ENCODE measurements around the gene GJE1.

- no peak for TF ChIP-seq EZH2 (IDR thresholded peaks at IDR 0.05)
- TF ChIP-seq, protein P1, sequence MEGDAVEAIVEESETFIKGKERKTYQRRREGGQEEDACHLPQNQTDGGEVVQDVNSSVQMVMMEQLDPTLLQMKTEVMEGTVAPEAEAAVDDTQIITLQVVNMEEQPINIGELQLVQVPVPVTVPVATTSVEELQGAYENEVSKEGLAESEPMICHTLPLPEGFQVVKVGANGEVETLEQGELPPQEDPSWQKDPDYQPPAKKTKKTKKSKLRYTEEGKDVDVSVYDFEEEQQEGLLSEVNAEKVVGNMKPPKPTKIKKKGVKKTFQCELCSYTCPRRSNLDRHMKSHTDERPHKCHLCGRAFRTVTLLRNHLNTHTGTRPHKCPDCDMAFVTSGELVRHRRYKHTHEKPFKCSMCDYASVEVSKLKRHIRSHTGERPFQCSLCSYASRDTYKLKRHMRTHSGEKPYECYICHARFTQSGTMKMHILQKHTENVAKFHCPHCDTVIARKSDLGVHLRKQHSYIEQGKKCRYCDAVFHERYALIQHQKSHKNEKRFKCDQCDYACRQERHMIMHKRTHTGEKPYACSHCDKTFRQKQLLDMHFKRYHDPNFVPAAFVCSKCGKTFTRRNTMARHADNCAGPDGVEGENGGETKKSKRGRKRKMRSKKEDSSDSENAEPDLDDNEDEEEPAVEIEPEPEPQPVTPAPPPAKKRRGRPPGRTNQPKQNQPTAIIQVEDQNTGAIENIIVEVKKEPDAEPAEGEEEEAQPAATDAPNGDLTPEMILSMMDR (IDR thresholded peaks at IDR 0.05) = no peak
- no peak for TF ChIP-seq EZH2phosphoT487 (IDR thresholded peaks at IDR 0.05)
These were observed 40.0 kb downstream of the GJE1 start for GRCh38 chr6:142172758-142173157.

All from neural progenitor cell (in vitro differentiated cells).